SK-N-MC (cell line): ENCODE results near the gene PA2G4.

Experiments
- EZH2 ChIP-seq: fragments of 200-600 bp; sonication (generic); IDR thresholded peaks from one replicate; pipeline ENCODE4 v1.6.1; 2017; ENCODE audit warnings: antibody characterized with exemption
- FOXP2 ChIP-seq: optimal IDR thresholded peaks from 2 replicates; pipeline ENCODE3; 2011; ENCODE audit warnings: mild to moderate bottlenecking, moderate library complexity; ENCODE audit not compliant: insufficient read depth; ENCODE audit errors: extremely low read length, control extremely low read depth
- POLR2AphosphoS5 ChIP-seq: IDR thresholded peaks from 2 replicates; pipeline ENCODE4 v1.6.1; 2012; ENCODE audit warnings: mild to moderate bottlenecking, low read depth, low read length, borderline replicate concordance

GRCh38 chr12:56151672-56152131, 47.3 kb downstream of the PA2G4 start:
- TF ChIP-seq EZH2 (no peak), FOXP2 (no peak), POLR2AphosphoS5 (no peak)
